ENCODE data around the gene STK24. TPM values are rescaled to one million over a fixed set of nuclear protein-coding genes. Genes with fewer than 3 reads are reported as not detected.

STK24 gene
- total RNA-seq, 5 donors from 2014 or later (not counting 1 experiment from before 2014, with no cell fraction given), result 92.1 to 143 (median 113) TPM

DNA sequence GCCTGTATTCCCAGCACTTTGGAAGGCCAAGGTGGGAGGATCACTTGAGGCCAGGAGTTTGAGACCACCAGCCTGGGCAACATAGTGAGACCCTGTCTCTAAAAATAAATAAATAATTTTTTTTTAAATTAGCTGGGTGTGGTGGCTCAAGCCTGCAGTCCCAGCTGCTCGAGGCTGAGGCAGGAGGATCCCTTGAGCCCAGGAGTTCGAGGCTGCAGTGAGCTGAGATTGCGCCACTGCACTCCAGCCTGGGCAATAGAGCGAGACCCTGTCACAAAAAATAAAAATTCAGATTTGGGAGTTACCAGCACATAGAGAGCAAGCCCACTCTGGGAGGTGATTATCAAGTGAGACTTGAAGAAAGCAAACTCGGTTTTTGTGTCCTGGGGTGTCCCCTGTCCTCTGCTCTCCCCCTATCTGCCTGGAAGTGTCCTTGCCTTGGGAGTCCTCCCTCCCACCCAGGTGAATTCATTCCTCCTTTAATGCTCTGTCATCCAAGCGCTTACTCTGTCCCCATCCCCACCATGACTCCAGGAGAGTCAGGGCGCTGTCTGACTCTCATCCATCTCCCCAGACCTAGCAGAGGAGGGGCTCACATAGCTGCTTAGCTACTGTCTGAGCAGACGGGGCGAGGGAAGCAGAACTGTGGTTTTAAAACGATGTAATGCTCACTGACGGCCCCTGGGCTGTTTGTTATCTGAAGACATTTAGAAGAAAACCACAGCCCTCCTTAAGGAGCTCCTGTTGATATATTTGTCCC, 146.8 kb downstream of the STK24 start:
- POLR2A ChIA-PET, result interaction anchor here in 1 of 2 donors (0.6 kb wide), 1 partner anchor 192 kb away, joined by 4 read pairs; no protein-coding TSS in a partner anchor
- H3K4me3 Mint-ChIP-seq, result no peak overlapping the region
- H3K4me3 ChIP-seq (ENCODE audit: control insufficient read depth in 1 of 2, extremely low read depth in 1 of 2, low read length in 1 of 2), result no peak overlapping the region
- H3K36me3 ChIP-seq (ENCODE audit: control insufficient read depth in 2 of 2, extremely low read depth in 1 of 2, insufficient read depth in 1 of 2, low read length in 1 of 2), result no peaks in the 10 kb centered on the region
- H3K4me1 ChIP-seq (ENCODE audit: control insufficient read depth in 1 of 2, extremely low read depth in 1 of 2, insufficient read depth in 2 of 2, low read length in 2 of 2), result no peaks in the 10 kb centered on the region
- H3K27ac ChIP-seq (ENCODE audit: low read length), result no peak overlapping the region
- H3K27me3 Mint-ChIP-seq, result peaks cover 18 to 38% of the 10 kb centered on the region in 2 donors
- no peaks in the 10 kb centered on the region for H3K9me3 ChIP-seq
- no peaks in the 10 kb centered on the region for H3K4me1 Mint-ChIP-seq
- CTCF ChIA-PET, result no interaction called here
- H3K27me3 ChIP-seq (replicated peaks in 1 of 2; ENCODE audit: control insufficient read depth in 2 of 2, extremely low read depth in 1 of 2, insufficient read depth in 2 of 2, low read length in 1 of 2), result peaks cover 0 to 30% of the 10 kb centered on the region in 2 experiments
- DNase-seq, result no peak
- no peaks in the 10 kb centered on the region for H3K9me3 Mint-ChIP-seq
- no peak for ATAC-seq (replicated peaks in 1 of 4)
- no peaks in the 10 kb centered on the region for H3K36me3 Mint-ChIP-seq
- no peak overlapping the region for H3K27ac Mint-ChIP-seq
- 63% methylated on average over 3 of the region's 11 CpGs for WGBS (ENCODE audit: insufficient coverage)

DNA sequence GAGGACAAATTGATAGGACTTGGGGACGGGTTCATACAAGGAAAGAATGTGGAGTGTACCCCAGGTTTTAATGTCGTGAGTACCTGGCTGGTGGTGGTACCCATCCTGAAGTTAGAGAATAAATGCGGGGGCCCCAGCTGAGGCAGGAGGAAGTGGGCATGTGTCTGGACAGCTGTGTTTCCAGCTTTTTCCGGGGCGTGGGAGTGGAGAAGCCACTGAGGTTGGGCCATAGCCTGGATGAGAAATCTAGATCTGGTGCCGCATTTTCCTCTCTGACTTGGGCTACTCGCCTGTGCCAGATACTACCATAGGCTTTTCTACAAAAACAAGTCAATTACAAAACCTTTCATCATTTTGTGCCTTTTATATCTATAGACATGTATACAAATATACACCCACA, 147.4 kb downstream of the STK24 start:
- Mint-ChIP-seq H3K36me3 (no peaks in the 10 kb centered on the region), H3K27me3 (peaks cover 18 to 38% of the 10 kb centered on the region in 2 donors), H3K4me1 (no peaks in the 10 kb centered on the region), H3K4me3 (no peak overlapping the region), H3K9me3 (no peaks in the 10 kb centered on the region), H3K27ac (no peak overlapping the region)
- H3K9me3 ChIP-seq, result no peaks in the 10 kb centered on the region
- no peaks in the 10 kb centered on the region for H3K36me3 ChIP-seq (ENCODE audit: control insufficient read depth in 2 of 2, extremely low read depth in 1 of 2, insufficient read depth in 1 of 2, low read length in 1 of 2)
- no peak overlapping the region for H3K27ac ChIP-seq (ENCODE audit: low read length)
- no peak for DNase-seq
- H3K27me3 ChIP-seq (replicated peaks in 1 of 2; ENCODE audit: control insufficient read depth in 2 of 2, extremely low read depth in 1 of 2, insufficient read depth in 2 of 2, low read length in 1 of 2), result peaks cover 0 to 31% of the 10 kb centered on the region in 2 experiments
- H3K4me3 ChIP-seq (ENCODE audit: control insufficient read depth in 1 of 2, extremely low read depth in 1 of 2, low read length in 1 of 2), result no peak overlapping the region
- ChIA-PET POLR2A (no interaction called here), CTCF (no interaction called here)
- no peaks in the 10 kb centered on the region for H3K4me1 ChIP-seq (ENCODE audit: control insufficient read depth in 1 of 2, extremely low read depth in 1 of 2, insufficient read depth in 2 of 2, low read length in 2 of 2)
- 75% methylated on average over 5 of the region's 7 CpGs for WGBS (ENCODE audit: insufficient coverage)
- no peak for ATAC-seq (replicated peaks in 1 of 4)

DNA sequence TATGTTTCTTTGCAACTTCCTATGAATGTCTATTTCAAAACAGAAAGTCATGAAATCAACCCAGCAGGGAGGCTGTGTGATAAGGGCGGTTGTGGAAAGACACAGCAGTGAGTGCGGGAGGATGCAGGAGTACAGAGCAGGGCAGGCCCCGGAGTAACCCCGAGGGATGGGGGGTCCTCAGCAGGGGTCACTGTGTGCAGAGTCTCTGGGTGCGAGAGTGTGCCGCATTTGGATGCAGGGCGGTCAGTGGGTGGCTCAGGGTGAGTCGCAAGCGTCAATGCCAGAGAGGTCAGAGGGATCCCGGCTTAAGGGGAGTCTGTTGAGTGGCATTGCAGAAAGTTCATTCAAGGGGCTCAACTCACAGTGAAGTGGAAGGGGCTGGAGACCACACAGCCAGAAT, 147.8 kb downstream of the STK24 start:
- 81% methylated on average over 10 of the region's 10 CpGs for WGBS (ENCODE audit: insufficient coverage)
- no peaks in the 10 kb centered on the region for H3K36me3 Mint-ChIP-seq
- ATAC-seq (replicated peaks in 1 of 4) (no peak), DNase-seq (no peak)
- H3K27ac ChIP-seq (ENCODE audit: low read length), result no peak overlapping the region
- no peaks in the 10 kb centered on the region for H3K9me3 Mint-ChIP-seq
- no peaks in the 10 kb centered on the region for H3K36me3 ChIP-seq (ENCODE audit: control insufficient read depth in 2 of 2, extremely low read depth in 1 of 2, insufficient read depth in 1 of 2, low read length in 1 of 2)
- H3K27me3 Mint-ChIP-seq, result peaks cover 18 to 39% of the 10 kb centered on the region in 2 donors
- H3K4me1 ChIP-seq (ENCODE audit: control insufficient read depth in 1 of 2, extremely low read depth in 1 of 2, insufficient read depth in 2 of 2, low read length in 2 of 2), result no peaks in the 10 kb centered on the region
- no peaks in the 10 kb centered on the region for H3K4me1 Mint-ChIP-seq
- no peak overlapping the region for H3K4me3 Mint-ChIP-seq
- ChIA-PET POLR2A (no interaction called here), CTCF (no interaction called here)
- no peaks in the 10 kb centered on the region for H3K9me3 ChIP-seq
- H3K27ac Mint-ChIP-seq, result no peak overlapping the region
- H3K27me3 ChIP-seq (replicated peaks in 1 of 2; ENCODE audit: control insufficient read depth in 2 of 2, extremely low read depth in 1 of 2, insufficient read depth in 2 of 2, low read length in 1 of 2), result peaks cover 0 to 33% of the 10 kb centered on the region in 2 experiments
- no peak overlapping the region for H3K4me3 ChIP-seq (ENCODE audit: control insufficient read depth in 1 of 2, extremely low read depth in 1 of 2, low read length in 1 of 2)

DNA sequence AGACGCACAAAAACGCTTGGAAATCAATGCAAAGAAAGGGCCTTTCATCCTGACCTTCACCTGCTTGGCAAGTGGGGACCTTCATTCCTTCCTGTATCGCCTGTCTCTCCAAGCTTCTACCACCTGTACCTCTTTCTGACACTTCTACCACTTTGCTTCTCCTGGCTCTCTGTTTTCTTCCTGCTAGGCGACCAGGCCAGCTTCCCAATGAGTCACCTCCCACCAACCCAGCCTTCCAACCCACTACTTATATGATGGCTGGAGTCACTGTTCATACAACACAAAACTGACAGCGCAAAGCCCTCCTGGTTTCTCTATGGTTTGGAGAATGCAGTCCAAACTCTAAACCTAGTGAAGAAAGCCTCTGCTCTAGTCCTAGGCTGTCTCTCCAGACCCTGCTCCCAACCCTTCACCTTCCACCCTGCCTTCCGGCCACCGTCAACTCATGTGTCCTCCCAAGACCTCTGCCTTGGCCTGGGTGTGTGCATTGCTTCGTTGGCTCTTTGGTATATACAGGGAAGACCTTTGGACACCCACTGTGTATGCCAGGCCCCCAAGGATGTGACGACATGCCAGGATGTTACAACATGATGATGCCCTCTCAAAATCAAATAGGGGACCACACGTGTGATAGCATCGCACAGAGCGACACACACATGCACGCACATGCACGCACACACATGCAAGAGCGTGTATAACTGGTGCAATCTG, 148.5 kb downstream of the STK24 start:
- no peaks in the 10 kb centered on the region for H3K4me1 ChIP-seq (ENCODE audit: control insufficient read depth in 1 of 2, extremely low read depth in 1 of 2, insufficient read depth in 2 of 2, low read length in 2 of 2)
- POLR2A ChIA-PET, result no interaction called here
- peaks cover 19 to 41% of the 10 kb centered on the region in 2 donors for H3K27me3 Mint-ChIP-seq
- no peak overlapping the region for H3K27ac Mint-ChIP-seq
- no peaks in the 10 kb centered on the region for H3K9me3 ChIP-seq
- CTCF ChIA-PET, result interaction anchor here in 1 of 2 donors (0.5 kb wide), 1 partner anchor 283 kb away, joined by 3 read pairs; no protein-coding TSS in a partner anchor
- no peaks in the 10 kb centered on the region for H3K36me3 ChIP-seq (ENCODE audit: control insufficient read depth in 2 of 2, extremely low read depth in 1 of 2, insufficient read depth in 1 of 2, low read length in 1 of 2)
- no peak overlapping the region for H3K27ac ChIP-seq (ENCODE audit: low read length)
- ATAC-seq (replicated peaks in 1 of 4) (no peak), DNase-seq (no peak)
- 85% methylated on average over 13 of the region's 15 CpGs for WGBS (ENCODE audit: insufficient coverage)
- H3K36me3 Mint-ChIP-seq, result no peaks in the 10 kb centered on the region
- H3K27me3 ChIP-seq (replicated peaks in 1 of 2; ENCODE audit: control insufficient read depth in 2 of 2, extremely low read depth in 1 of 2, insufficient read depth in 2 of 2, low read length in 1 of 2), result peaks cover 0 to 33% of the 10 kb centered on the region in 2 experiments
- H3K4me3 Mint-ChIP-seq, result no peak overlapping the region
- H3K4me3 ChIP-seq (ENCODE audit: control insufficient read depth in 1 of 2, extremely low read depth in 1 of 2, low read length in 1 of 2), result no peak overlapping the region
- no peaks in the 10 kb centered on the region for H3K9me3 Mint-ChIP-seq
- no peaks in the 10 kb centered on the region for H3K4me1 Mint-ChIP-seq

DNA sequence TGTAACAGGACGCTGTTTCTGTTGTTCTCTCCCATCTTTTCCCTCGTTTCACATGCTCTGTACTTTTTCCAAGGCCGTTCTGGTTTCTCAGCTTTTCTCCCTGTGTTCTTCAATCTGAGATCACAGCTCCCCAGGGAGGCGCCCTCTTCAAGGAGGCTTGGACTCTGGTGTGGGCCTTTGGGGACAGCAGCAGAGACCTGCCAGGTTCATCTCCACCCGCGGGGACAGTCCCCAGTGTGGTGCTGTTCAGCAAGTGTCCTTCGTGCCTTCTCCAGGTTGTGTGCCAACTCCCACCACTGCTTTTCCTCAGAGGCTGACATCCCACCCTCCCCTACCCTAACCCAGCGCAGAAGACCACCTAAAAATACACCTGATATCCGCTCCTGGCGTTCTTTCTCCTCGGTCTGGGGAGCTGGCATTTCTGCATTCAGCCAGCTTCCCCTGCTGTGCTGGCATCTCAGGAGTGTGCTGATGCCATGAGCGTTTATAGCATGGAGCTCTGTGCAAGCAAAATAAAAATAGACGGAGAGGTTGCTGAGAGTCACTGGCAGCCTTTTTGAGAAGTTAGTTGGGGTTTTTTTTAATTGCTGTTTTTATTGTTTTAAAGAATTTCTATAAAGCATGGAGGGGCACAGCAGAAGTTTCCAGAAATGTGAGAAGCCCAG, 149.4 kb downstream of the STK24 start:
- ATAC-seq (replicated peaks in 1 of 4) (no peak), DNase-seq (no peak)
- Histone ChIP-seq H3K27ac (ENCODE audit: low read length) (no peak overlapping the region), H3K9me3 (no peaks in the 10 kb centered on the region), H3K4me3 (ENCODE audit: control insufficient read depth in 1 of 2, extremely low read depth in 1 of 2, low read length in 1 of 2) (no peak overlapping the region), H3K4me1 (ENCODE audit: control insufficient read depth in 1 of 2, extremely low read depth in 1 of 2, insufficient read depth in 2 of 2, low read length in 2 of 2) (no peaks in the 10 kb centered on the region), H3K27me3 (replicated peaks in 1 of 2; ENCODE audit: control insufficient read depth in 2 of 2, extremely low read depth in 1 of 2, insufficient read depth in 2 of 2, low read length in 1 of 2) (peaks cover 0 to 32% of the 10 kb centered on the region in 2 experiments), H3K36me3 (ENCODE audit: control insufficient read depth in 2 of 2, extremely low read depth in 1 of 2, insufficient read depth in 1 of 2, low read length in 1 of 2) (no peaks in the 10 kb centered on the region)
- no peak overlapping the region for H3K27ac Mint-ChIP-seq
- POLR2A ChIA-PET, result no interaction called here
- WGBS (ENCODE audit: insufficient coverage), result 88% methylated on average over 9 of the region's 13 CpGs
- H3K9me3 Mint-ChIP-seq, result no peaks in the 10 kb centered on the region
- peaks cover 22 to 39% of the 10 kb centered on the region in 2 donors for H3K27me3 Mint-ChIP-seq
- no peaks in the 10 kb centered on the region for H3K4me1 Mint-ChIP-seq
- H3K4me3 Mint-ChIP-seq, result no peak overlapping the region
- CTCF ChIA-PET, result interaction anchor here in 1 of 2 donors (0.5 kb wide), 1 partner anchor 282 kb away, joined by 3 read pairs; no protein-coding TSS in a partner anchor
- H3K36me3 Mint-ChIP-seq, result no peaks in the 10 kb centered on the region

DNA sequence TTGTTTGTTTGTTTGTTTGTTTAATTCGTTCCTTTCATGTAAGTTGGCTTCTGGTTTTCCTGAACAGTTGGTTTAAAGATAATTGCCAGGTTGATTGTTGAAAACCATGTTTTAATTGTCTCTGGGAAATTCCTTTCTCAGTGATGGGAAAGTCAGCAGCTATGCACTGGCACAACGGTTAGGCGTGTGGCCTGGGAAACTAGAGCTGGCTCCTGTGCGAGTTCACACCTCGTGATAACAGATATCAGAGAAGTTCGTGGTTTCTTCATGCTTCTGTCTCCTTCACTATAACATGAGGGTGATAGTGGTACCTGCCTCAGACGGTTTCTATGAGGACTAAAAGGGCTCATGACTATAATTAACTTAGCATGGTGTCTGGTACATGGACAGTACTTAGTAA, 153.5 kb downstream of the STK24 start:
- 40% methylated on average over 1 of the region's 7 CpGs for WGBS (ENCODE audit: insufficient coverage)
- Histone ChIP-seq H3K9me3 (no peaks in the 10 kb centered on the region), H3K36me3 (ENCODE audit: control insufficient read depth in 2 of 2, extremely low read depth in 1 of 2, insufficient read depth in 1 of 2, low read length in 1 of 2) (no peaks in the 10 kb centered on the region), H3K27ac (ENCODE audit: low read length) (no peak overlapping the region), H3K4me3 (ENCODE audit: control insufficient read depth in 1 of 2, extremely low read depth in 1 of 2, low read length in 1 of 2) (no peak overlapping the region), H3K4me1 (ENCODE audit: control insufficient read depth in 1 of 2, extremely low read depth in 1 of 2, insufficient read depth in 2 of 2, low read length in 2 of 2) (no peaks in the 10 kb centered on the region), H3K27me3 (replicated peaks in 1 of 2; ENCODE audit: control insufficient read depth in 2 of 2, extremely low read depth in 1 of 2, insufficient read depth in 2 of 2, low read length in 1 of 2) (peaks cover 0 to 18% of the 10 kb centered on the region in 2 experiments)
- CTCF ChIA-PET, result interaction anchor here in 1 of 2 donors (0.7 kb wide), 1 partner anchor 445 kb away, joined by 3 read pairs; no protein-coding TSS in a partner anchor
- Mint-ChIP-seq H3K4me3 (no peak overlapping the region), H3K4me1 (no peaks in the 10 kb centered on the region), H3K36me3 (no peaks in the 10 kb centered on the region), H3K27ac (no peak overlapping the region), H3K9me3 (no peaks in the 10 kb centered on the region), H3K27me3 (peaks cover 16 to 17% of the 10 kb centered on the region in 2 donors)
- POLR2A ChIA-PET, result no interaction called here
- ATAC-seq (replicated peaks in 1 of 4), result no peak
- DNase-seq, result no peak
